Endothelial cell of umbilical vein (primary cell): ENCODE results near the gene TENM4. TPM values are rescaled to one million over a fixed set of nuclear protein-coding genes. Genes with fewer than 3 reads are reported as not detected.

Experiments
- BruUV-seq: library from RNA; stranded (reverse); fragments of 400-500 nt; replicated peaks from 2 replicates; lab custom pipeline; 2021; lab: Mats Ljungman, UMichigan
- CTCF ChIA-PET: fragments of 300-600, 350-600 bp; sonication (Branson Sonifier 250); formaldehyde crosslinking; loops from one replicate; lab custom pipeline; 2021; ENCODE audit warnings: antibody characterized with exemption, inconsistent platforms; lab: Charles Lee
- POLR2A ChIA-PET: fragments of 300-600, 350-600 bp; sonication (Branson Sonifier 250); formaldehyde crosslinking; loops from one replicate; lab custom pipeline; 2021; ENCODE audit warnings: antibody characterized with exemption, inconsistent platforms; lab: Charles Lee
- DNase-seq: peaks from one replicate; pipeline ENCODE4 v3.0.0-alpha.2; 2011; ENCODE audit warnings: low read depth, low spot score
- FAIRE-seq: peaks from 2 replicates; lab custom pipeline; 2011; peaks lifted over from hg19 to GRCh38; lab: Jason Lieb, UNC
- H2AFZ ChIP-seq: 2 replicates; pipeline ENCODE4 v1.6.0; 2012; ENCODE audit warnings: low read depth, low read length, control low read depth, inconsistent platforms
- H3K27ac ChIP-seq: 2 replicates; pipeline ENCODE4 v1.5.1; 2011; ENCODE audit warnings: low read depth, mild to moderate bottlenecking, control low read depth, low read length, moderate library complexity; ENCODE audit not compliant: insufficient read depth
- H3K27me3 ChIP-seq, 2 experiments: 2 replicates each; pipeline versions ENCODE4 v1.6.0 to v1.6.1; 2011; ENCODE audit warnings: low read length in 2 of 2, mixed read lengths in 1 of 2; ENCODE audit not compliant: control insufficient read depth in 2 of 2, insufficient read depth in 2 of 2
- H3K36me3 ChIP-seq, 2 experiments: 2 replicates in 1 of 2; 3 replicates in 1 of 2; pipeline ENCODE4 v1.5.1; 2011; ENCODE audit warnings: low read length in 2 of 2, mild to moderate bottlenecking in 1 of 2, moderate library complexity in 1 of 2; ENCODE audit not compliant: control insufficient read depth in 2 of 2, insufficient read depth in 2 of 2; ENCODE audit errors: extremely low read depth in 1 of 2
- H3K4me1 ChIP-seq: 3 replicates; pipeline ENCODE4 v1.5.1; 2011; ENCODE audit warnings: mild to moderate bottlenecking, low read length; ENCODE audit not compliant: control insufficient read depth, insufficient read depth; ENCODE audit errors: extremely low read depth
- H3K4me2 ChIP-seq: 2 replicates; pipeline ENCODE4 v1.6.1; 2011; ENCODE audit warnings: low read length, control low read depth, mixed read lengths; ENCODE audit not compliant: insufficient read depth
- H3K4me3 ChIP-seq, 3 experiments: fragments of 200-600 bp in 1 of 3; sonication (generic), shearing (Covaris generic) in 1 of 3; replicated peaks in 1 of 3; 2 replicates each; pipeline ENCODE4 v1.5.1; 2011 to 2016; ENCODE audit warnings: control low read depth in 3 of 3, low read length in 3 of 3, mild to moderate bottlenecking in 2 of 3, inconsistent platforms in 1 of 3, low read depth in 1 of 3, moderate library complexity in 1 of 3; ENCODE audit not compliant: insufficient read depth in 1 of 3
- H3K79me2 ChIP-seq: 2 replicates; pipeline ENCODE4 v1.6.0; 2012; ENCODE audit warnings: low read length, inconsistent platforms; ENCODE audit not compliant: control insufficient read depth, insufficient read depth
- H3K9ac ChIP-seq: replicated peaks from 2 replicates; pipeline ENCODE3; 2011; ENCODE audit warnings: low read length, control low read depth; ENCODE audit not compliant: insufficient read depth; ENCODE audit errors: extremely low read depth
- H3K9me1 ChIP-seq: replicated peaks from 3 replicates; pipeline ENCODE4 v1.6.0; 2011; ENCODE audit warnings: mild to moderate bottlenecking, low read length; ENCODE audit not compliant: control insufficient read depth, insufficient read depth; ENCODE audit errors: extremely low read depth
- H3K9me3 ChIP-seq: replicated peaks from 2 replicates; pipeline ENCODE4 v1.5.1; 2012; ENCODE audit warnings: low read length, inconsistent platforms; ENCODE audit not compliant: control insufficient read depth, insufficient read depth
- H4K20me1 ChIP-seq: replicated peaks from 2 replicates; pipeline ENCODE3; 2011; ENCODE audit warnings: mild to moderate bottlenecking, low read length; ENCODE audit not compliant: control insufficient read depth, insufficient read depth; ENCODE audit errors: extremely low read depth
- EZH2 ChIP-seq: IDR thresholded peaks from 2 replicates; pipeline ENCODE4 v1.6.1; 2012; ENCODE audit warnings: borderline replicate concordance, low read depth, mild to moderate bottlenecking, moderate library complexity, low read length, inconsistent platforms; ENCODE audit not compliant: severe bottlenecking
- FOS ChIP-seq: IDR thresholded peaks from 2 replicates; pipeline ENCODE4 v1.6.1; 2011; ENCODE audit warnings: mild to moderate bottlenecking, low read length, moderate library complexity, borderline replicate concordance; ENCODE audit not compliant: insufficient read depth
- GATA2 ChIP-seq: IDR thresholded peaks from 2 replicates; pipeline ENCODE4 v1.7.0; 2011; ENCODE audit warnings: low read depth, mild to moderate bottlenecking, moderate library complexity, mixed read lengths, low read length; ENCODE audit not compliant: insufficient read length, insufficient read depth
- JUN ChIP-seq: IDR thresholded peaks from 2 replicates; pipeline ENCODE4 v1.6.1; 2011; ENCODE audit warnings: borderline replicate concordance, low read depth; ENCODE audit not compliant: insufficient read length, insufficient read depth
- MYC ChIP-seq: IDR thresholded peaks from one replicate; pipeline ENCODE4 v1.6.1; 2011; ENCODE audit warnings: mild to moderate bottlenecking, low read depth, low read length
- POLR2A ChIP-seq: IDR thresholded peaks from 2 replicates; pipeline ENCODE4 v1.6.1; 2012; ENCODE audit warnings: low read depth, mild to moderate bottlenecking, control low read depth, low read length
- POLR2AphosphoS5 ChIP-seq: IDR thresholded peaks from 2 replicates; pipeline ENCODE4 v1.6.1; 2012; ENCODE audit warnings: low read depth, mild to moderate bottlenecking, control low read depth, low read length, moderate library complexity; ENCODE audit not compliant: insufficient read depth
- dilution Hi-C: fragments of 300-500 bp; cut with MboI; formaldehyde crosslinking; loops from one replicate; pipeline ENCODE4 v1.15.0; 2019; ENCODE audit warnings: low sequenced_read_pairs; ENCODE audit not compliant: extremely low pct_ligation_motif_present
- intact Hi-C: fragments of 100-400 bp; cut with micrococcal nuclease; formaldehyde crosslinking; loops from one replicate; pipeline ENCODE4 v1.10.0; 2022
- polyA plus RNA-seq, 4 experiments: library from polyadenylated mRNA; depleted of rRNA in 3 of 4; stranded (reverse) in 3 of 4; unstranded in 1 of 4; fragments of >200 nt; gene quantifications; 2 replicates each; pipeline versions ENCODE4 v1.2.1 to v1.2.3, GENCODE V29; 2011 to 2012; ENCODE audit warnings: missing spikeins in 1 of 4
- total RNA-seq: library from RNA; stranded (reverse); gene quantifications from 2 replicates; pipeline ENCODE4 v1.2.3, GENCODE V29; 2021
- TF ChIP-seq, protein P1 (sequence below), 2 donors: IDR thresholded peaks; 1 replicate in 1 of 2; 2 replicates in 1 of 2; pipeline ENCODE4 v1.5.1; 2011; ENCODE audit warnings: low read length in 2 of 2, mild to moderate bottlenecking in 2 of 2, moderate library complexity in 2 of 2, control low read depth in 1 of 2, inconsistent platforms in 1 of 2, low read depth in 1 of 2; ENCODE audit not compliant: insufficient read depth in 1 of 2; ENCODE audit errors: extremely low read depth in 1 of 2
- TF ChIP-seq, protein P2 (sequence below): IDR thresholded peaks from 2 replicates; pipeline ENCODE4 v1.6.1; 2011; ENCODE audit not compliant: insufficient read depth, insufficient read length

The TENM4 gene
- total and polyA plus RNA-seq, 2 donors (not counting 3 experiments of a cell fraction or from before 2014, with no cell fraction given): 0.06 to 0.27 TPM

DNA sequence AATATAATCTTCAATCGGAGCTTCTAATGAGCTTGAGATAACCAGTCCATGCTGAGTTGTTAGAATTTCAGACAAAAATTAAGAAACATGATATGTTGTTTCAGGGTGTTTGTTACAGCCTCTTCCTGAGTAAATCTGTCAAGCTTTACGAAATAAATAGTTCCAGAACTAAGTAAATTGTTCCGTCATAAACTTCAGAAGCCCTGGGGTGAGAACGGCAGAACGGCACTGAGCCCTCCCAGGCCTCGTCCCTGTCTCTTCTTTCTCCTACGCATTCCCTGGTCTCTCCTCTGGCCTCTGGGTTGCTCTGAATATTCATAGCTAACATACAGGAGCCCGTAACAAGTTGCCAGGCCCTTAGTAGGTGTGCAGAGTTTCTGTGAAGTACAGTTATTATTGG, 475.4 kb downstream of the TENM4 start:
- no TSS peak for BruUV-seq
- H3K9me1 ChIP-seq: no peaks in the 10 kb centered on the region
- POLR2A ChIA-PET: no interaction called here

More for the DNA sequence above, 475.4 kb downstream of the TENM4 start:
- no peaks in the 10 kb centered on the region for H4K20me1 ChIP-seq
- H3K27me3 ChIP-seq: peaks cover 4 to 12% of the 10 kb centered on the region in 2 experiments
- H2AFZ ChIP-seq: no peak overlapping the region
- H3K79me2 ChIP-seq: no peaks in the 10 kb centered on the region
- H3K9me3 ChIP-seq: no peaks in the 10 kb centered on the region
- no peak overlapping the region for H3K9ac ChIP-seq
- dilution Hi-C loops (no loop called here), intact Hi-C loops (no loop called here)
- peaks cover 7% of the 10 kb centered on the region for H3K4me1 ChIP-seq
- no peak for TF ChIP-seq EZH2
- TF ChIP-seq, protein P1, sequence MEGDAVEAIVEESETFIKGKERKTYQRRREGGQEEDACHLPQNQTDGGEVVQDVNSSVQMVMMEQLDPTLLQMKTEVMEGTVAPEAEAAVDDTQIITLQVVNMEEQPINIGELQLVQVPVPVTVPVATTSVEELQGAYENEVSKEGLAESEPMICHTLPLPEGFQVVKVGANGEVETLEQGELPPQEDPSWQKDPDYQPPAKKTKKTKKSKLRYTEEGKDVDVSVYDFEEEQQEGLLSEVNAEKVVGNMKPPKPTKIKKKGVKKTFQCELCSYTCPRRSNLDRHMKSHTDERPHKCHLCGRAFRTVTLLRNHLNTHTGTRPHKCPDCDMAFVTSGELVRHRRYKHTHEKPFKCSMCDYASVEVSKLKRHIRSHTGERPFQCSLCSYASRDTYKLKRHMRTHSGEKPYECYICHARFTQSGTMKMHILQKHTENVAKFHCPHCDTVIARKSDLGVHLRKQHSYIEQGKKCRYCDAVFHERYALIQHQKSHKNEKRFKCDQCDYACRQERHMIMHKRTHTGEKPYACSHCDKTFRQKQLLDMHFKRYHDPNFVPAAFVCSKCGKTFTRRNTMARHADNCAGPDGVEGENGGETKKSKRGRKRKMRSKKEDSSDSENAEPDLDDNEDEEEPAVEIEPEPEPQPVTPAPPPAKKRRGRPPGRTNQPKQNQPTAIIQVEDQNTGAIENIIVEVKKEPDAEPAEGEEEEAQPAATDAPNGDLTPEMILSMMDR (IDR thresholded peaks at IDR 0.05; ENCODE audit: extremely low read depth in 1 of 2, insufficient read depth in 1 of 2, low read depth in 1 of 2, low read length in 2 of 2): no peak
- no peak for TF ChIP-seq MYC
- TF ChIP-seq FOS: no peak
- no peak for TF ChIP-seq POLR2AphosphoS5
- no peak for TF ChIP-seq JUN
- no peak for TF ChIP-seq GATA2
- TF ChIP-seq POLR2A: no peak
- TF ChIP-seq, protein P2, sequence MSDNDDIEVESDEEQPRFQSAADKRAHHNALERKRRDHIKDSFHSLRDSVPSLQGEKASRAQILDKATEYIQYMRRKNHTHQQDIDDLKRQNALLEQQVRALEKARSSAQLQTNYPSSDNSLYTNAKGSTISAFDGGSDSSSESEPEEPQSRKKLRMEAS: no peak
- H3K4me2 ChIP-seq: no peak overlapping the region
- no peak overlapping the region for H3K27ac ChIP-seq
- no peak for DNase-seq
- CTCF ChIA-PET: interaction anchor here (1.1 kb wide), 1 partner anchor 320 kb away, joined by 3 read pairs; no protein-coding TSS in a partner anchor
- no peak overlapping the region for H3K4me3 ChIP-seq
- no peak for FAIRE-seq
- no peaks in the 10 kb centered on the region for H3K36me3 ChIP-seq
